ENCODE measurements around the gene THSD4. TPM values are rescaled to one million over a fixed set of nuclear protein-coding genes. Genes with fewer than 3 reads are reported as not detected.

THSD4 gene
- total RNA-seq, 1 experiment from 2014 or later: 24.2 TPM

- peaks cover 28% of the 10 kb centered on the region for H3K4me1 Mint-ChIP-seq (ENCODE audit: low read depth, unreplicated experiment)
- TF ChIP-seq CTCF (IDR thresholded peaks at IDR 0.05; ENCODE audit: unreplicated experiment): no peak
- intact Hi-C loops (cut with micrococcal nuclease; ENCODE audit: unreplicated experiment): no loop called here
- H3K27me3 Mint-ChIP-seq (ENCODE audit: unreplicated experiment): no peaks in the 10 kb centered on the region
- BruUV-seq (replicated peaks): no TSS peak
- no peak overlapping the region for H3K27ac Mint-ChIP-seq (ENCODE audit: unreplicated experiment)
- H3K4me3 Mint-ChIP-seq (ENCODE audit: low read depth, unreplicated experiment): no peak overlapping the region
- no peaks in the 10 kb centered on the region for H3K36me3 Mint-ChIP-seq (ENCODE audit: insufficient read depth, unreplicated experiment)
- DNase-seq: no peak
- CTCF ChIA-PET: interaction anchor here (0.5 kb wide), 1 partner anchor 116 kb away, joined by 3 read pairs; no protein-coding TSS in a partner anchor
- peaks cover 5% of the 10 kb centered on the region for H3K9me3 Mint-ChIP-seq (ENCODE audit: low read depth, unreplicated experiment)
Observed at GRCh38 chr15:71414853-71415252, 299.6 kb downstream of the THSD4 start.

GRCh38 chr15:71422530-71423259 lies 307.4 kb downstream of the THSD4 start:
- H3K4me3 Mint-ChIP-seq (ENCODE audit: low read depth, unreplicated experiment): no peak overlapping the region
- no peaks in the 10 kb centered on the region for H3K36me3 Mint-ChIP-seq (ENCODE audit: insufficient read depth, unreplicated experiment)
- no peak overlapping the region for H3K27ac Mint-ChIP-seq (ENCODE audit: unreplicated experiment)
- H3K9me3 Mint-ChIP-seq (ENCODE audit: low read depth, unreplicated experiment): peaks cover 2% of the 10 kb centered on the region
- intact Hi-C loops (cut with micrococcal nuclease; ENCODE audit: unreplicated experiment): no loop called here
- DNase-seq: no peak
- H3K27me3 Mint-ChIP-seq (ENCODE audit: unreplicated experiment): no peaks in the 10 kb centered on the region
- CTCF ChIA-PET: no interaction called here
- no peak for TF ChIP-seq CTCF (IDR thresholded peaks at IDR 0.05; ENCODE audit: unreplicated experiment)
- no TSS peak for BruUV-seq (replicated peaks)
- H3K4me1 Mint-ChIP-seq (ENCODE audit: low read depth, unreplicated experiment): no peaks in the 10 kb centered on the region

- intact Hi-C loops (cut with micrococcal nuclease; ENCODE audit: unreplicated experiment): no loop called here
- DNase-seq: no peak
- H3K4me1 Mint-ChIP-seq (ENCODE audit: low read depth, unreplicated experiment): no peaks in the 10 kb centered on the region
- no TSS peak for BruUV-seq (replicated peaks)
- H3K27me3 Mint-ChIP-seq (ENCODE audit: unreplicated experiment): no peaks in the 10 kb centered on the region
- CTCF ChIA-PET: interaction anchor here (0.7 kb wide), 1 partner anchor 390 kb away, joined by 3 read pairs; no protein-coding TSS in a partner anchor
- H3K9me3 Mint-ChIP-seq (ENCODE audit: low read depth, unreplicated experiment): no peaks in the 10 kb centered on the region
- H3K4me3 Mint-ChIP-seq (ENCODE audit: low read depth, unreplicated experiment): no peak overlapping the region
- no peak for TF ChIP-seq CTCF (IDR thresholded peaks at IDR 0.05; ENCODE audit: unreplicated experiment)
- H3K27ac Mint-ChIP-seq (ENCODE audit: unreplicated experiment): no peak overlapping the region
- no peaks in the 10 kb centered on the region for H3K36me3 Mint-ChIP-seq (ENCODE audit: insufficient read depth, unreplicated experiment)
Observed at GRCh38 chr15:71424765-71425164, 309.5 kb downstream of the THSD4 start.

GRCh38 chr15:71425388-71425787 lies 310.1 kb downstream of the THSD4 start:
- Mint-ChIP-seq H3K4me1 (ENCODE audit: low read depth, unreplicated experiment) (no peaks in the 10 kb centered on the region), H3K9me3 (ENCODE audit: low read depth, unreplicated experiment) (no peaks in the 10 kb centered on the region), H3K27me3 (ENCODE audit: unreplicated experiment) (no peaks in the 10 kb centered on the region), H3K36me3 (ENCODE audit: insufficient read depth, unreplicated experiment) (no peaks in the 10 kb centered on the region), H3K4me3 (ENCODE audit: low read depth, unreplicated experiment) (no peak overlapping the region), H3K27ac (ENCODE audit: unreplicated experiment) (no peak overlapping the region)
- CTCF ChIA-PET: no interaction called here
- no peak for DNase-seq
- no TSS peak for BruUV-seq (replicated peaks)
- intact Hi-C loops (cut with micrococcal nuclease; ENCODE audit: unreplicated experiment): no loop called here
- no peak for TF ChIP-seq CTCF (IDR thresholded peaks at IDR 0.05; ENCODE audit: unreplicated experiment)
